LNCaP clone FGC (cell line): ENCODE data around the gene TOR2A.

Experiments used
- DNase-seq: peaks from one replicate; pipeline ENCODE4 v3.0.0-alpha.2; 2011; ENCODE audit warnings: low read depth
- H3K4me3 ChIP-seq: 2 replicates; pipeline ENCODE4 v1.5.1; 2011; ENCODE audit warnings: mild to moderate bottlenecking, low read depth, low read length, control low read depth
- CTCF ChIP-seq: IDR thresholded peaks from 2 replicates; pipeline ENCODE4 v1.5.1; 2012; ENCODE audit warnings: mild to moderate bottlenecking; ENCODE audit not compliant: control insufficient read depth, insufficient read depth; ENCODE audit errors: extremely low read depth

TOR2A gene

GRCh38 chr9:127692071-127692470 is 43.0 kb downstream of the TOR2A start:
- H3K4me3 ChIP-seq = no peak overlapping the region
- no peak for TF ChIP-seq CTCF
- no peak for DNase-seq

- no peak for DNase-seq
- no peak overlapping the region for H3K4me3 ChIP-seq
- no peak for TF ChIP-seq CTCF
Observed at GRCh38 chr9:127690735-127691134, 44.4 kb downstream of the TOR2A start.

GRCh38 chr9:127689329-127690000 is 45.6 kb downstream of the TOR2A start:
- no peak overlapping the region for H3K4me3 ChIP-seq
- no peak for DNase-seq
- no peak for TF ChIP-seq CTCF

- H3K4me3 ChIP-seq = no peak overlapping the region
- no peak for DNase-seq
- no peak for TF ChIP-seq CTCF
Observed at GRCh38 chr9:127686461-127687393, 48.4 kb downstream of the TOR2A start.

- no peak overlapping the region for H3K4me3 ChIP-seq
- DNase-seq = no peak
- no peak for TF ChIP-seq CTCF
Observed at GRCh38 chr9:127684576-127684975, 50.5 kb downstream of the TOR2A start.

- TF ChIP-seq CTCF = no peak
- H3K4me3 ChIP-seq = no peak overlapping the region
- DNase-seq = no peak
Observed at GRCh38 chr9:127683723-127684122, 51.4 kb downstream of the TOR2A start.
